Smooth muscle cell of trachea (primary cell): ENCODE data around the gene TIMM9. TPM values are rescaled to one million over a fixed set of nuclear protein-coding genes. Genes with fewer than 3 reads are reported as not detected.

Experiments used
- total RNA-seq: library from RNA; depleted of rRNA; stranded (reverse); fragments of >200 nt; gene quantifications from 2 replicates; pipeline ENCODE4 v1.2.1, GENCODE V29; 2014

TIMM9 gene, protein sequence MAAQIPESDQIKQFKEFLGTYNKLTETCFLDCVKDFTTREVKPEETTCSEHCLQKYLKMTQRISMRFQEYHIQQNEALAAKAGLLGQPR
- total RNA-seq = 20.4 and 26.6 TPM in 2 replicates

GRCh38 chr14:58427281-58428117 is at the start of gene TIMM9, which contains the start of gene KIAA0586:
TSS of gene TIMM9 (minus strand) at chr14:58427531. CDS start at chr14:58411945, 15,586 bp downstream.
TSS of gene KIAA0586 (plus strand) at chr14:58427719. CDS start at chr14:58428265, 546 bp downstream.

GRCh38 chr14:58395812-58396788 is 31.2 kb downstream of the TIMM9 start, which contains the start of gene TOMM20L:
TSS of gene TOMM20L (plus strand) at chr14:58395930. CDS start at chr14:58395958, 28 bp downstream.

Other genes with a start within 250 kb of the TIMM9 start
- gene ACTR10, start 227.4 kb downstream of the TIMM9 start, total RNA-seq = 56.6 and 60.0 TPM in 2 replicates
- 68.5 and 146 TPM in 2 replicates for gene PSMA3, start 182.7 kb downstream of the TIMM9 start, total RNA-seq
- gene ARID4A, start 129.0 kb downstream of the TIMM9 start, total RNA-seq = 12.4 and 16.4 TPM in 2 replicates
- not detected in 2 replicates for gene TOMM20L, start 31.6 kb downstream of the TIMM9 start, total RNA-seq
- gene KIAA0586, start 188 bp upstream of the TIMM9 start, total RNA-seq = 18.4 and 47.0 TPM in 2 replicates
- 6.4 and 14.6 TPM in 2 replicates for gene DACT1, start 210.4 kb upstream of the TIMM9 start, total RNA-seq